HepG2 (cell line): ENCODE results near the gene AKR1C4. TPM values are rescaled to one million over a fixed set of nuclear protein-coding genes. Genes with fewer than 3 reads are reported as not detected.

ENCODE experiments used
- BCL6 ChIP-seq: IDR thresholded peaks from 2 replicates; pipeline ENCODE4 v1.6.1; 2016; ENCODE audit warnings: missing genetic modification reagents, missing compliant biosample characterization
- HNRNPH1 ChIP-seq: fragments of 200-400 bp; formaldehyde crosslinking; optimal IDR thresholded peaks from 2 replicates; pipeline ENCODE3; 2017; ENCODE audit warnings: mild to moderate bottlenecking, low read depth, low read length
- NCOR1 ChIP-seq: fragments of 200-600 bp; sonication (generic); IDR thresholded peaks from 2 replicates; pipeline ENCODE4 v1.7.0; 2017; ENCODE audit warnings: antibody characterized with exemption, low read length, borderline replicate concordance
- NR1H2 ChIP-seq: sonication (generic); formaldehyde crosslinking; IDR thresholded peaks from 2 replicates; pipeline ENCODE4 v1.8.1; 2022; ENCODE audit warnings: low read depth, missing genetic modification reagents, borderline replicate concordance
- NR3C1 ChIP-seq: sonication (generic); formaldehyde crosslinking; IDR thresholded peaks from 2 replicates; pipeline ENCODE4 v1.4.0; 2020; ENCODE audit warnings: missing genetic modification reagents
- ONECUT2 ChIP-seq: sonication (generic); formaldehyde crosslinking; IDR thresholded peaks from 2 replicates; pipeline ENCODE4 v1.4.0; 2020; ENCODE audit warnings: missing genetic modification reagents
- ZBTB3 ChIP-seq: sonication (generic); formaldehyde crosslinking; IDR thresholded peaks from 2 replicates; pipeline ENCODE4 v1.4.0; 2020; ENCODE audit warnings: low read depth, mild to moderate bottlenecking, moderate library complexity, missing genetic modification reagents, borderline replicate concordance
- ZNF232 ChIP-seq: sonication (generic); formaldehyde crosslinking; IDR thresholded peaks from 2 replicates; pipeline ENCODE4 v1.4.0; 2020; ENCODE audit warnings: missing genetic modification reagents, borderline replicate concordance
- ZNF749 ChIP-seq: sonication (generic); formaldehyde crosslinking; IDR thresholded peaks from 2 replicates; pipeline ENCODE4 v1.8.0; 2022; ENCODE audit warnings: mild to moderate bottlenecking, missing genetic modification reagents, moderate library complexity, borderline replicate concordance
- ZNF790 ChIP-seq: sonication (generic); formaldehyde crosslinking; IDR thresholded peaks from 2 replicates; pipeline ENCODE4 v1.8.0; 2022; ENCODE audit warnings: missing genetic modification reagents, mild to moderate bottlenecking, borderline replicate concordance
- polyA plus RNA-seq, 8 experiments: library from polyadenylated mRNA; depleted of rRNA in 3 of 8; stranded (reverse) in 7 of 8; unstranded in 1 of 8; fragments of >200 nt; fragmentation: Illumina TruSeq in 4 of 8; extraction: Trizol in 4 of 8; gene quantifications; 2 replicates each; pipeline versions ENCODE4 v1.2.1 to v1.2.3, GENCODE V29; 2011 to 2016; ENCODE audit warnings: low read depth in 4 of 8, missing spikeins in 1 of 8, mixed read lengths in 1 of 8; ENCODE audit not compliant: insufficient read depth in 1 of 8
- total RNA-seq, 5 experiments: library from RNA; depleted of rRNA; stranded (reverse); fragments of >200 nt; fragmentation: Illumina TruSeq; extraction: Trizol; gene quantifications; 2 replicates each; pipeline ENCODE4 v1.2.3, GENCODE V29; 2016; ENCODE audit warnings: low read depth in 1 of 5
- TF ChIP-seq, protein P1 (sequence below), 2 experiments: sonication (generic) in 1 of 2; formaldehyde crosslinking in 1 of 2; IDR thresholded peaks; 2 replicates each; pipeline versions ENCODE4 v1.4.0 to v1.6.1; 2016 to 2020; ENCODE audit warnings: borderline replicate concordance in 1 of 2, low read depth in 1 of 2, mild to moderate bottlenecking in 1 of 2, missing genetic modification reagents in 1 of 2
- TF ChIP-seq, protein P2 (sequence below): sonication (generic); formaldehyde crosslinking; IDR thresholded peaks from 2 replicates; pipeline ENCODE4 v1.4.0; 2020; ENCODE audit warnings: mild to moderate bottlenecking, missing genetic modification reagents
- TF ChIP-seq, protein P3 (sequence below): sonication (generic); formaldehyde crosslinking; IDR thresholded peaks from 2 replicates; pipeline ENCODE4 v1.5.0; 2020; ENCODE audit warnings: missing genetic modification reagents
- TF ChIP-seq, protein P4 (sequence below): sonication (generic); formaldehyde crosslinking; IDR thresholded peaks from 2 replicates; pipeline ENCODE4 v1.4.0; 2020; ENCODE audit warnings: missing genetic modification reagents

Gene AKR1C4
- total and polyA plus RNA-seq, 2 of the 13 experiments (the other 11 are each of a cell fraction or from before 2014, with no cell fraction given), result 0.18 to 1.3 TPM

DNA sequence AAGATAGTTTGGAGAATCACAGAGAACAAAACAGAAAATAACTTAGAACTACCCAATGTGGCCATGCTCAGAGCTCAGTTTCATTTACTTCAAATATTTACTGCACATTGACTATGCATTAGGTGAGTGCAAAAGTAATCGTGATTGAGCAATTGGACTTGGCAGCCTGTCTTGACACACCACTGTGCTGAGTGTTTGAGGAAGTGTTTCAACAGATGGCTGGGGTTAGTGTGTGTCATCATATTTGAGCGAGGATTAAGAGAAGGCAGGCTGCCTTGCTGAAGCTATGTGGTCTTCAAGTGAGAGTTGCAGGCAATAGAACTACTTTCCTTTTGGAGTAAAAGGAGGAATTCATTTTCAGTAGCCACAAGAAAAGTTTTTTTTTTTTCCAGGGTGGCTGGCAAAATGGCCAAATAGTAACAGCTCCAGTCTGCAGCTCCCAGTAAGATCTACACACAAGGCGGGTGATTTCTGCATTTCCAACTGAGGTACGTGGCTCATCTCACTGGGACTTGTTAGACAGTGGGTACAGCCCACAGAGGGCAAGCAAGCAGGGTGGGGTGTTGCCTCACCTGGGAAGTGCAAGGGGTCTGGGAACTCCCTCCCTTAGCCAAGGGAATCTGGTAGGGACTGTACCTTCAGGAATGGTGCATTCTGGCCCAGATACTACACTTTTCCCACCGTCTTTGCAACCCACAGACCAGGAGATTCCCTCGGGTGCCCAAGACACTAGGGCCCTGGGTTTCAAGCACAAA is 37.6 kb downstream of the AKR1C4 start (continued):
- TF ChIP-seq, protein P1, sequence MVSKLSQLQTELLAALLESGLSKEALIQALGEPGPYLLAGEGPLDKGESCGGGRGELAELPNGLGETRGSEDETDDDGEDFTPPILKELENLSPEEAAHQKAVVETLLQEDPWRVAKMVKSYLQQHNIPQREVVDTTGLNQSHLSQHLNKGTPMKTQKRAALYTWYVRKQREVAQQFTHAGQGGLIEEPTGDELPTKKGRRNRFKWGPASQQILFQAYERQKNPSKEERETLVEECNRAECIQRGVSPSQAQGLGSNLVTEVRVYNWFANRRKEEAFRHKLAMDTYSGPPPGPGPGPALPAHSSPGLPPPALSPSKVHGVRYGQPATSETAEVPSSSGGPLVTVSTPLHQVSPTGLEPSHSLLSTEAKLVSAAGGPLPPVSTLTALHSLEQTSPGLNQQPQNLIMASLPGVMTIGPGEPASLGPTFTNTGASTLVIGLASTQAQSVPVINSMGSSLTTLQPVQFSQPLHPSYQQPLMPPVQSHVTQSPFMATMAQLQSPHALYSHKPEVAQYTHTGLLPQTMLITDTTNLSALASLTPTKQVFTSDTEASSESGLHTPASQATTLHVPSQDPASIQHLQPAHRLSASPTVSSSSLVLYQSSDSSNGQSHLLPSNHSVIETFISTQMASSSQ (IDR thresholded peaks at IDR 0.05; ENCODE audit: low read depth), result no peak
- TF ChIP-seq, protein P1 (CRISPR knock-in tag; IDR thresholded peaks at IDR 0.05; ENCODE audit: borderline replicate concordance), result peak; percentile 65; the same call in 1 of the 2 replicates
- TF ChIP-seq ONECUT2 (CRISPR knock-in tag) (peak; percentile 38; the same call in 1 of the 2 replicates), NR1H2 (CRISPR knock-in tag) (no peak), ZBTB3 (0 out of 2 replicates have a peak, but pooled peaks have one; percentile 36), HNRNPH1 (no peak), ZNF232 (no peak), BCL6 (peak; percentile 66), NCOR1 (peak; percentile 67; the same call in 1 of the 2 replicates), ZNF790 (CRISPR knock-in tag) (no peak), ZNF749 (CRISPR knock-in tag) (no peak), NR3C1 (CRISPR knock-in tag) (no peak)
- TF ChIP-seq, protein P2, sequence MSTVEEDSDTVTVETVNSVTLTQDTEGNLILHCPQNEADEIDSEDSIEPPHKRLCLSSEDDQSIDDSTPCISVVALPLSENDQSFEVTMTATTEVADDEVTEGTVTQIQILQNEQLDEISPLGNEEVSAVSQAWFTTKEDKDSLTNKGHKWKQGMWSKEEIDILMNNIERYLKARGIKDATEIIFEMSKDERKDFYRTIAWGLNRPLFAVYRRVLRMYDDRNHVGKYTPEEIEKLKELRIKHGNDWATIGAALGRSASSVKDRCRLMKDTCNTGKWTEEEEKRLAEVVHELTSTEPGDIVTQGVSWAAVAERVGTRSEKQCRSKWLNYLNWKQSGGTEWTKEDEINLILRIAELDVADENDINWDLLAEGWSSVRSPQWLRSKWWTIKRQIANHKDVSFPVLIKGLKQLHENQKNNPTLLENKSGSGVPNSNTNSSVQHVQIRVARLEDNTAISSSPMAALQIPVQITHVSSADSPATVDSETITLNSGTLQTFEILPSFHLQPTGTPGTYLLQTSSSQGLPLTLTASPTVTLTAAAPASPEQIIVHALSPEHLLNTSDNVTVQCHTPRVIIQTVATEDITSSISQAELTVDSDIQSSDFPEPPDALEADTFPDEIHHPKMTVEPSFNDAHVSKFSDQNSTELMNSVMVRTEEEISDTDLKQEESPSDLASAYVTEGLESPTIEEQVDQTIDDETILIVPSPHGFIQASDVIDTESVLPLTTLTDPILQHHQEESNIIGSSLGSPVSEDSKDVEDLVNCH, result no peak
- TF ChIP-seq, protein P3, sequence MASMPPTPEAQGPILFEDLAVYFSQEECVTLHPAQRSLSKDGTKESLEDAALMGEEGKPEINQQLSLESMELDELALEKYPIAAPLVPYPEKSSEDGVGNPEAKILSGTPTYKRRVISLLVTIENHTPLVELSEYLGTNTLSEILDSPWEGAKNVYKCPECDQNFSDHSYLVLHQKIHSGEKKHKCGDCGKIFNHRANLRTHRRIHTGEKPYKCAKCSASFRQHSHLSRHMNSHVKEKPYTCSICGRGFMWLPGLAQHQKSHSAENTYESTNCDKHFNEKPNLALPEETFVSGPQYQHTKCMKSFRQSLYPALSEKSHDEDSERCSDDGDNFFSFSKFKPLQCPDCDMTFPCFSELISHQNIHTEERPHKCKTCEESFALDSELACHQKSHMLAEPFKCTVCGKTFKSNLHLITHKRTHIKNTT (CRISPR knock-in tag), result no peak
- TF ChIP-seq, protein P4, sequence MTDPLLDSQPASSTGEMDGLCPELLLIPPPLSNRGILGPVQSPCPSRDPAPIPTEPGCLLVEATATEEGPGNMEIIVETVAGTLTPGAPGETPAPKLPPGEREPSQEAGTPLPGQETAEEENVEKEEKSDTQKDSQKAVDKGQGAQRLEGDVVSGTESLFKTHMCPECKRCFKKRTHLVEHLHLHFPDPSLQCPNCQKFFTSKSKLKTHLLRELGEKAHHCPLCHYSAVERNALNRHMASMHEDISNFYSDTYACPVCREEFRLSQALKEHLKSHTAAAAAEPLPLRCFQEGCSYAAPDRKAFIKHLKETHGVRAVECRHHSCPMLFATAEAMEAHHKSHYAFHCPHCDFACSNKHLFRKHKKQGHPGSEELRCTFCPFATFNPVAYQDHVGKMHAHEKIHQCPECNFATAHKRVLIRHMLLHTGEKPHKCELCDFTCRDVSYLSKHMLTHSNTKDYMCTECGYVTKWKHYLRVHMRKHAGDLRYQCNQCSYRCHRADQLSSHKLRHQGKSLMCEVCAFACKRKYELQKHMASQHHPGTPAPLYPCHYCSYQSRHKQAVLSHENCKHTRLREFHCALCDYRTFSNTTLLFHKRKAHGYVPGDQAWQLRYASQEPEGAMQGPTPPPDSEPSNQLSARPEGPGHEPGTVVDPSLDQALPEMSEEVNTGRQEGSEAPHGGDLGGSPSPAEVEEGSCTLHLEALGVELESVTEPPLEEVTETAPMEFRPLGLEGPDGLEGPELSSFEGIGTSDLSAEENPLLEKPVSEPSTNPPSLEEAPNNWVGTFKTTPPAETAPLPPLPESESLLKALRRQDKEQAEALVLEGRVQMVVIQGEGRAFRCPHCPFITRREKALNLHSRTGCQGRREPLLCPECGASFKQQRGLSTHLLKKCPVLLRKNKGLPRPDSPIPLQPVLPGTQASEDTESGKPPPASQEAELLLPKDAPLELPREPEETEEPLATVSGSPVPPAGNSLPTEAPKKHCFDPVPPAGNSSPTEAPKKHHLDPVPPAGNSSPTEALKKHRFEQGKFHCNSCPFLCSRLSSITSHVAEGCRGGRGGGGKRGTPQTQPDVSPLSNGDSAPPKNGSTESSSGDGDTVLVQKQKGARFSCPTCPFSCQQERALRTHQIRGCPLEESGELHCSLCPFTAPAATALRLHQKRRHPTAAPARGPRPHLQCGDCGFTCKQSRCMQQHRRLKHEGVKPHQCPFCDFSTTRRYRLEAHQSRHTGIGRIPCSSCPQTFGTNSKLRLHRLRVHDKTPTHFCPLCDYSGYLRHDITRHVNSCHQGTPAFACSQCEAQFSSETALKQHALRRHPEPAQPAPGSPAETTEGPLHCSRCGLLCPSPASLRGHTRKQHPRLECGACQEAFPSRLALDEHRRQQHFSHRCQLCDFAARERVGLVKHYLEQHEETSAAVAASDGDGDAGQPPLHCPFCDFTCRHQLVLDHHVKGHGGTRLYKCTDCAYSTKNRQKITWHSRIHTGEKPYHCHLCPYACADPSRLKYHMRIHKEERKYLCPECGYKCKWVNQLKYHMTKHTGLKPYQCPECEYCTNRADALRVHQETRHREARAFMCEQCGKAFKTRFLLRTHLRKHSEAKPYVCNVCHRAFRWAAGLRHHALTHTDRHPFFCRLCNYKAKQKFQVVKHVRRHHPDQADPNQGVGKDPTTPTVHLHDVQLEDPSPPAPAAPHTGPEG, result no peak
